Prostate gland (tissue), 2 donors: ENCODE data around the gene APBA2. TPM values are rescaled to one million over a fixed set of nuclear protein-coding genes. Genes with fewer than 3 reads are reported as not detected.

ENCODE experiments used
- DNase-seq: peaks from one replicate; pipeline ENCODE4 v3.0.0-alpha.2; 2019; ENCODE audit warnings: low spot score
- H3K27ac ChIP-seq, 2 donors: fragments of 200-600 bp; sonication (generic); 2 replicates each; pipeline ENCODE4 v1.5.1; 2017 to 2019
- H3K27me3 ChIP-seq: fragments of 200-600 bp; sonication (generic); replicated peaks from 2 replicates; pipeline ENCODE4 v1.5.1; 2019; ENCODE audit not compliant: insufficient read depth
- H3K36me3 ChIP-seq, 2 donors: fragments of 200-600 bp; sonication (generic); 1 replicate in 1 of 2; 2 replicates in 1 of 2; pipeline versions ENCODE4 v1.5.1 to v1.8.1; 2017 to 2019
- H3K4me1 ChIP-seq: fragments of 200-600 bp; sonication (generic); replicated peaks from 2 replicates; pipeline ENCODE4 v1.5.1; 2019
- H3K4me3 ChIP-seq, 2 donors: fragments of 200-600 bp; sonication (generic); 2 replicates each; pipeline ENCODE4 v1.5.1; 2017 to 2019
- H3K9me3 ChIP-seq: fragments of 200-600 bp; sonication (generic); 2 replicates; pipeline ENCODE4 v1.5.1; 2017
- CTCF ChIP-seq, 4 experiments: fragments of 200-600 bp in 2 of 4; fragments of 450-650 bp in 2 of 4; sonication (generic) in 2 of 4; IDR thresholded peaks; 1 replicate in 3 of 4; 2 replicates in 1 of 4; pipeline ENCODE4 v1.5.1; 2016 to 2019; ENCODE audit warnings: antibody characterized with exemption in 4 of 4, mild to moderate bottlenecking in 2 of 4, moderate library complexity in 2 of 4
- POLR2A ChIP-seq: fragments of 450-650 bp; IDR thresholded peaks from one replicate; pipeline ENCODE4 v1.6.1; 2016; ENCODE audit warnings: antibody characterized with exemption, mild to moderate bottlenecking
- POLR2AphosphoS5 ChIP-seq: sonication (generic); formaldehyde crosslinking; IDR thresholded peaks from one replicate; pipeline ENCODE4 v1.6.1; 2017; ENCODE audit warnings: antibody characterized with exemption
- WGBS: methylation state at CpG from one replicate; pipeline ENCODE4 v1.1.5; 2018; 5-methylcytosine and 5-hydroxymethylcytosine counted together
- intact Hi-C: fragments of 100-400 bp; cut with DNase I; formaldehyde crosslinking; loops from one replicate; pipeline ENCODE4 v1.14.2; 2022
- total RNA-seq, 2 donors: library from RNA; depleted of rRNA; stranded (reverse); fragments of >200 nt; gene quantifications; one replicate each; pipeline ENCODE4 v1.1.0, GENCODE V29; 2016

Gene APBA2
- total RNA-seq, 2 donors from 2014 or later = 2.6 to 25.3 TPM

GRCh38 chr15:29034593-29035335, 149.0 kb downstream of the APBA2 start:
- Histone ChIP-seq H3K4me3 (no peak overlapping the region), H3K36me3 (no peaks in the 10 kb centered on the region), H3K27me3 (no peaks in the 10 kb centered on the region), H3K27ac (no peak overlapping the region), H3K9me3 (no peaks in the 10 kb centered on the region), H3K4me1 (no peaks in the 10 kb centered on the region)
- no peak for DNase-seq
- TF ChIP-seq CTCF (IDR thresholded peaks at IDR 0.05) (no peak), POLR2AphosphoS5 (no peak)
- WGBS = 78% methylated on average over 4 of the region's 4 CpGs
- intact Hi-C loops = no loop called here

DNA sequence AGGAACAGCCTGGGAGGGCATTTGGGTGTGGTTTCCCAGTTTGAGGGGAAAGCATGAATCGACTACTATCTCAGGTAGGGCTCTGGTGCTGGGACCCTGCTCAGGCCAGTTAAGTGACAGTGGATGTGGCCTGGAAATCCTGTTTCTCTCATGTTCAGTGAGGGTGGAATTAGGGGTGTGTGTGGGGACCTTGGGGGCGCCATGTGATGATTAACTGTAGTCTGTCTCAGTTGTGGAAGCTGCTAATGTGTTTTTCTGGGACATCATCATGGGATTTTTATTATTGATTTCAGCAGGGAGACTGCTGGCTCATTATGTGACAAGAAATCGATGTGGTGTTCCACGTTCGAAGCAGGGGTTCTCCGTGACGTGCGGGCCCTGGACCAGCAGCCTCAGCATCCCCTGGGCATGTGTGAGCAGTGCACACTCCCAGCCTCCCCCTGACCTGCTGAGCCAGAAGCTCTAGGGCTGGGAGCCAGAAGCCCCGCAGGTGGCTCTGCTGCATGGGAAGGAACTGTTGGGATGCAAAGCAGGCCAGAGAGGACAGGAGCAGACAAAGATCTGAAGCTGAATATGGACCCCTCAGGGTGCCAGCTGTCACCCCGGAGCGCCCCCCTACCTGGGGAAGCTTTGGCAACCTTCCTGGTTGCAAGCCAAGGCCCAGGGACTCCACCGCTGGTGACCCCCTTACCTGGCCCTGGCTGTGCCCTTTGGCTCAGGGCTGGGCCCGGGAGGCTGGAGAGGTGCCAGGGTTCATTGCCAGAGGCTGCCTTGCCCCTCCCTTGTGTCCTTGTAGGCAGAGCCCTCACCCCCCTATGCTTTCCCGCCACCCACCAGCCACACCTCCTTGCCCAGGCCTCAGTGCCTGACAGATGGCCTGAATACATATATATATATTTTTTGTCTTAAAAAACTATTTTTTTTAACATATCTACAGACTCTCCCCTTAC, 149.8 kb downstream of the APBA2 start:
- no peaks in the 10 kb centered on the region for H3K27me3 ChIP-seq
- intact Hi-C loops = no loop called here
- TF ChIP-seq POLR2AphosphoS5 (no peak), CTCF (IDR thresholded peaks at IDR 0.05) (no peak), POLR2A (no peak)
- H3K9me3 ChIP-seq = no peaks in the 10 kb centered on the region
- no peak overlapping the region for H3K27ac ChIP-seq
- H3K4me3 ChIP-seq = no peak overlapping the region
- no peak for DNase-seq
- H3K36me3 ChIP-seq = no peaks in the 10 kb centered on the region
- WGBS = 68% methylated on average over 14 of the region's 14 CpGs
- H3K4me1 ChIP-seq = no peaks in the 10 kb centered on the region

GRCh38 chr15:29037997-29038705, 152.4 kb downstream of the APBA2 start:
- DNase-seq = no peak
- Histone ChIP-seq H3K36me3 (no peaks in the 10 kb centered on the region), H3K9me3 (no peaks in the 10 kb centered on the region), H3K27me3 (no peaks in the 10 kb centered on the region), H3K27ac (no peak overlapping the region), H3K4me3 (no peak overlapping the region), H3K4me1 (no peaks in the 10 kb centered on the region)
- 82% methylated on average over 9 of the region's 9 CpGs for WGBS
- TF ChIP-seq POLR2A = no peak
- TF ChIP-seq CTCF (IDR thresholded peaks at IDR 0.05) = no peak
- no peak for TF ChIP-seq POLR2AphosphoS5
- intact Hi-C loops = no loop called here

- TF ChIP-seq POLR2AphosphoS5 (no peak), POLR2A (no peak), CTCF (IDR thresholded peaks at IDR 0.05) (no peak)
- Histone ChIP-seq H3K27ac (no peak overlapping the region), H3K4me3 (no peak overlapping the region), H3K4me1 (no peaks in the 10 kb centered on the region), H3K27me3 (no peaks in the 10 kb centered on the region), H3K36me3 (no peaks in the 10 kb centered on the region), H3K9me3 (no peaks in the 10 kb centered on the region)
- no peak for DNase-seq
- intact Hi-C loops = no loop called here
- 86% methylated on average over 13 of the region's 13 CpGs for WGBS
Observed at GRCh38 chr15:29039466-29040369, 153.9 kb downstream of the APBA2 start.
